ENCODE measurements around the gene DIP2A.

Gene DIP2A

DNA sequence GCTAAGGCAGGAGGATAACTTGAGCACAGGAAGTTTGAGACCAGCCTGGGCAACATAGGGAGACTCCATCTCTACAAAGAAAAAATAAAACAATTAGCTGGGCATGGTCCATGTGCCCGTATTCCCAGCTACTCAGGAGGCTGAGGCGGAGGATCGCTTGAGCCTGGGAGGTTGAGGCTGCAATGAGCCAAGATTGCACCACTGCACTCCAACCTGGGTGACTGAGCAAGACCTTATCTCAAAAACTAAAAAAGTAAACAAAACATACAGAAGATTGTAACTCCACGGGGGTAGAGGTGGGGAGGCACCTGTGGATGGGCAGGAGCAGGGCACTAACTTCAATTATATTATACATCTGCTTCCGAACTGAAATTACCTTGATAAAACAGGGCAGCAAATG lies 141.6 kb downstream of the DIP2A start:
- Histone ChIP-seq H3K4me3 (ENCODE audit: low read depth in 1 of 2, low read length in 2 of 2) (no peak overlapping the region), H3K4me1 (ENCODE audit: control insufficient read depth in 1 of 2, insufficient read depth in 2 of 2, low read length in 2 of 2) (peaks cover 0 to 3% of the 10 kb centered on the region in 2 donors), H3K36me3 (ENCODE audit: control insufficient read depth in 1 of 2, insufficient read depth in 2 of 2, low read length in 2 of 2) (no peaks in the 10 kb centered on the region), H3K9ac (ENCODE audit: low read depth in 1 of 2, low read length in 2 of 2) (no peak overlapping the region), H3K9me3 (ENCODE audit: control insufficient read depth in 1 of 2, low read length in 2 of 2) (no peaks in the 10 kb centered on the region), H3K27ac (ENCODE audit: low read depth, low read length) (no peak overlapping the region), H3K27me3 (ENCODE audit: control insufficient read depth in 1 of 2, insufficient read depth in 2 of 2, low read length in 2 of 2) (no peaks in the 10 kb centered on the region)

DNA sequence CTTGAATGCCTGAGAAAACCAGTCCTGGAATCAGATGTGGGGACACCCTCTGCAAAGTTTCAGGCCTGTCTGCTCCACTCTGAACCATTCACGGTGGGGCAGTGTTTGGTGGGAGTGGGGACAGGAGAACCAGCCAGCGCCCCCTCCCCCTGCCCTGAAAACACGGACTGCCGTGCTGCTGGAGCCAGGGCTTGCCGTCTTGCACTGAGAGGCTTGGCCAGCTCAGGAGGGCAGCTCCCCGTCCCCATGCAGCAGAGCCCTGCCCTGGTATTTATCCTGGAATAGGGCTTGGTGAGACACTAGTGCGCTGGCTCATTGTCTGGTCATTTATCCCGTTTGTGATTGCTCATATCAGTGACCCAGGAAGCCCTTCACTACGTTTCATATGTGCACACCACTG lies 142.3 kb downstream of the DIP2A start:
- Histone ChIP-seq H3K27ac (ENCODE audit: low read depth, low read length) (no peak overlapping the region), H3K36me3 (ENCODE audit: control insufficient read depth in 1 of 2, insufficient read depth in 2 of 2, low read length in 2 of 2) (no peaks in the 10 kb centered on the region), H3K27me3 (ENCODE audit: control insufficient read depth in 1 of 2, insufficient read depth in 2 of 2, low read length in 2 of 2) (no peaks in the 10 kb centered on the region), H3K4me3 (ENCODE audit: low read depth in 1 of 2, low read length in 2 of 2) (no peak overlapping the region), H3K4me1 (ENCODE audit: control insufficient read depth in 1 of 2, insufficient read depth in 2 of 2, low read length in 2 of 2) (peaks cover 0 to 7% of the 10 kb centered on the region in 2 donors), H3K9ac (ENCODE audit: low read depth in 1 of 2, low read length in 2 of 2) (no peak overlapping the region), H3K9me3 (ENCODE audit: control insufficient read depth in 1 of 2, low read length in 2 of 2) (no peaks in the 10 kb centered on the region)

DNA sequence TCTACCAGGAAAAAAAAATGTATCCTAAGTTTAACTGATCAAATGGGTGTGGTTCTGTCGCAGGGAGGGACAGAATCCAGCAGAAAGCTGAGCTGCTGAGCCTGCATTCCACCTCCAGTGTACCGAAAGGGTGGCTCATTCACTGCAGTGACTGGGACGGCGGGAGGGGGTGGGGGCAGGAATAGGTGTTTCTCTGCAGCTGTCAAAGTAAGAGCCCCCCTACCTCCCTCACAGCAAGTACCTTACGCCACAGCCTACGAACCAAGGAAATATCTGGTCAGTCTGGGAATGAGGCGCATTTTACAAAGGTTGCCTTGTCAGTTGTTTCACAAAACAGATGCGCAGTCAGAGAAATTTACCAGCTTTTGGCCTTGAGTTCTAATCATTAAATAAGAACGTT lies 144.5 kb downstream of the DIP2A start:
- Histone ChIP-seq H3K9me3 (ENCODE audit: control insufficient read depth in 1 of 2, low read length in 2 of 2) (no peaks in the 10 kb centered on the region), H3K27ac (ENCODE audit: low read depth, low read length) (no peak overlapping the region), H3K4me1 (ENCODE audit: control insufficient read depth in 1 of 2, insufficient read depth in 2 of 2, low read length in 2 of 2) (peaks cover 7 to 15% of the 10 kb centered on the region in 2 donors), H3K9ac (ENCODE audit: low read depth in 1 of 2, low read length in 2 of 2) (no peak overlapping the region), H3K36me3 (ENCODE audit: control insufficient read depth in 1 of 2, insufficient read depth in 2 of 2, low read length in 2 of 2) (no peaks in the 10 kb centered on the region), H3K27me3 (ENCODE audit: control insufficient read depth in 1 of 2, insufficient read depth in 2 of 2, low read length in 2 of 2) (no peaks in the 10 kb centered on the region), H3K4me3 (ENCODE audit: low read depth in 1 of 2, low read length in 2 of 2) (no peak overlapping the region)

DNA sequence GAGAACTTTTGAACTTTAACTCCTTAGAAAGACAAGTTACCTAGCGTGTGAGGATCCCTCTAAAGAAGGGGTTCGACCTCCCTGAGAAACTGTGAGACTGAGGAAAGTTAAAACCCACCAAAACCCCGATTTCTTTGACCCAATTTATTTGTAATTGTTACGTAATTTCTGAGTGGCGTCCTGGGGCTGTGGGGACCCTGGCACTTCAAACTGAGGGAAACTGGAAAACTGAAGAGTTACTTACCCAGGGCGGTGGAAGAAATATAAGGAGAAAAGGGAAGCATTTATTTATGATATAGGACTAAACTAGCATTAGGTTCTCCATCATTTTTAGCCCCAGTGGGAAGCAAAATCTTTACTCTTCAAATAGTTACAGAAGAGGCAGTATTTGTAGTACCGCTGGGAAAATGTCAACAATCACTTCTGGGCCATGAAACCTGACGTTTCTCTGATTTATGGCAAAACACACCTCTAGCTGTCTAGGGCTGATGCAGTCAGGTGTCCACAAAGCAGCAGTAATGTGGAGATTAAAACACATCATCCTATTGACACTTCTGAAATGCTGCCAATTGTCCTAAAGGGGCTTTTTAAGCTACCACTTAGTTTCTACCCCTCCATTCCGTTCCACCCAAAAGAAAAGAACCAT lies 145.8 kb downstream of the DIP2A start:
- Histone ChIP-seq H3K9ac (ENCODE audit: low read depth in 1 of 2, low read length in 2 of 2) (no peak overlapping the region), H3K4me1 (ENCODE audit: control insufficient read depth in 1 of 2, insufficient read depth in 2 of 2, low read length in 2 of 2) (peaks cover 7 to 15% of the 10 kb centered on the region in 2 donors), H3K27me3 (ENCODE audit: control insufficient read depth in 1 of 2, insufficient read depth in 2 of 2, low read length in 2 of 2) (no peaks in the 10 kb centered on the region), H3K27ac (ENCODE audit: low read depth, low read length) (no peak overlapping the region), H3K9me3 (ENCODE audit: control insufficient read depth in 1 of 2, low read length in 2 of 2) (no peaks in the 10 kb centered on the region), H3K36me3 (ENCODE audit: control insufficient read depth in 1 of 2, insufficient read depth in 2 of 2, low read length in 2 of 2) (no peaks in the 10 kb centered on the region), H3K4me3 (ENCODE audit: low read depth in 1 of 2, low read length in 2 of 2) (no peak overlapping the region)

DNA sequence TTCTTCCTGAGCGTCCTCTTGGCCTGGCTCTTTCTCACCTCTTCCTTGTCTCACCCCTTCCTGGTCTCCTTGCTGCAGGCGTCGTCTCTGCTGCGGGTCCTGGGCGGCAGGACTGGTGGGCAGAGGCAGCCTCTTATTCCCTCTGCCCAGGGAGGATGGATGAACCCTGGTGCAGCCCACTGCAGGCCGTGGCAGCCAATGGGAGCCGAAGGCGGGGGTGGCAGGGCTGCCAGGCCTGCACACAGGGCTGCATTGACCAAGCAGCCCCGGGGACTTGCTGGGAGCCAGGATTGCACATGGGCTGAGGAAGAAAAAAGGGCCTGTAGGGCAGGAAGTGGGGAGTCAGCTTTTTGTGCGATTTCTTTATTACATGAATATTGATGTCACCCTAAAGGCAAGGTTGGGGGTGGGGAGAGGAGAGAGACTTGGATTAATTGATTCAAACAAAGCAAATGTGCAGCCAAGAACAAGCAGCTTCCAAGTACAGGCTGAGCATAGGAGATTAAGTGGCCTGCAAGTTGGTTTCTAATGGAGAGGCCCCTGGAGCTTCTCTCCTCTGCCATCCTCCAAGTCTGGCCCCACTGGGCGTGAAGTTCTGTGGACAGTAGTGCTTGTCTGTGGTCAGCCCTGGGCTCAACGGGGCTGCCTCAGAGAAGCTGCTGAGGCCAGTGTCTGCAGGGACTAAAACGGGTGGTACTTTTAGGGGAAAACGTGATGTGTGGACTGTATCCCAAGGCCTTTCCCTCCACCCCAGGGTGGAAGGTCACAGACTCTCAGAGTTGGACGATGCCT lies 146.5 kb downstream of the DIP2A start, which contains the start of gene S100B:
TSS of gene S100B (minus strand) at position 108 of the 792 bp plus-strand sequence. CDS start 2,667 bp downstream, outside the sequence.
- H3K9me3 ChIP-seq (ENCODE audit: control insufficient read depth in 1 of 2, low read length in 2 of 2): no peaks in the 10 kb centered on the region
- no peaks in the 10 kb centered on the region for H3K27me3 ChIP-seq (ENCODE audit: control insufficient read depth in 1 of 2, insufficient read depth in 2 of 2, low read length in 2 of 2)
- no peaks in the 10 kb centered on the region for H3K36me3 ChIP-seq (ENCODE audit: control insufficient read depth in 1 of 2, insufficient read depth in 2 of 2, low read length in 2 of 2)
- peak within 1 kb of the TSS; percentile 2 for H3K27ac ChIP-seq (ENCODE audit: low read depth, low read length)
- no peak within 1 kb of the TSS for H3K4me3 ChIP-seq (ENCODE audit: low read depth in 1 of 2, low read length in 2 of 2)
- H3K4me1 ChIP-seq (ENCODE audit: control insufficient read depth in 1 of 2, insufficient read depth in 2 of 2, low read length in 2 of 2): peaks cover 7 to 15% of the 10 kb centered on the region in 2 donors
- H3K9ac ChIP-seq (ENCODE audit: low read depth in 1 of 2, low read length in 2 of 2): no peak within 1 kb of the TSS

DNA sequence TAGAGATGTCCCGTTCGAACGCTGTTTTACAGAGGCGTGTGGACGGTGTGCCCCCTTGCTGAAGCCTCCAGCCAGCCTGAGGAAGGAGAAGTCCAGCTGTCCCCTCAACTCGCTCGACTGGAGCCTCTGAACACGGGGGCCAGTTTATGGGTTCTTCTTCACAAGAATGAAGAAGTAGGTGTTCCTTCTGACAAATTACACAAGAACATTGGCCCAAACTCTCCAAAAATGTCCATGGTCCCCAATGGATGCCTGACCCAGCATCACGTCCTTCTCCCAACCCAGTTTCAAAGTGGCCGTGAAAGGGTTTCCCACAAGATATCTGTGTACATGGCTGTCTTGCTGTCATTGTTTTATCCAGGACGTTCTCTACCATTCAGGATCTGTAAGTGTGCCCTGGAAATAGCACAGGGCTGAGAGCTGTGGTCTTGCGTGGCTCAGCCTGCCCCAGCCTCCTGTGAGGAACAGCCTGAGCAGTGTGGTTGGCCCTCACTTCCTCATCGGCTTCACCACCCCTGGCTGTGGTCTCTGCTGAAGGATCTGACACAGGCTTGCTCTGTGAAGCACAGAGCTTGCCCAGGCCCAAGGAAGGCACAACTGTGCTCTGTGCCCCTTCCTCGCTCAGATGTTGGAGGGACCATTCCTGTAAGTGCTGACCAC lies 147.2 kb downstream of the DIP2A start:
- no peak overlapping the region for H3K4me3 ChIP-seq (ENCODE audit: low read depth in 1 of 2, low read length in 2 of 2)
- H3K9ac ChIP-seq (ENCODE audit: low read depth in 1 of 2, low read length in 2 of 2): no peak overlapping the region
- H3K27ac ChIP-seq (ENCODE audit: low read depth, low read length): peak overlapping the region; percentile 2

DNA sequence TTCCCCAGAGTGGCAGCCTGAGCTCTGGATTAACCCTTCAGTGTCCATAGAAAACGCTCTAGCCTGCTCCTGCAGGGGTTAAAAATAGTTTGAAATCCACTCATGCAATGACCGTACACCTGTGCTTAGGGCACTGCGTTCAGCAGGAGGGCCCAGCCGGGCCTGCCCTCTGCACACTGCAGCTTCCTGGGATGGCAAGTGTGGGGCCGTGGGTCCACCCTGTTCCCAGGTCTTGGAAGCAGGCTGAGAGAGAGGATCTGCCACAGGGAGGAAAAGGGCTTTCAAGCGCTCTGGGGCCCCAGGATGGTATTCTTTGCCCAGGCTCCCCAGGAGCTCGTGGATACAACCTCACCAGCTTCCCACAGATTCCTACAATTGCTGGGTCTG lies 147.7 kb downstream of the DIP2A start:
- peak overlapping the region; percentile 2 for H3K27ac ChIP-seq (ENCODE audit: low read depth, low read length)
- peaks cover 7 to 15% of the 10 kb centered on the region in 2 donors for H3K4me1 ChIP-seq (ENCODE audit: control insufficient read depth in 1 of 2, insufficient read depth in 2 of 2, low read length in 2 of 2)
- H3K27me3 ChIP-seq (ENCODE audit: control insufficient read depth in 1 of 2, insufficient read depth in 2 of 2, low read length in 2 of 2): no peaks in the 10 kb centered on the region
- peaks cover 0 to 5% of the 10 kb centered on the region in 2 donors for H3K9me3 ChIP-seq (ENCODE audit: control insufficient read depth in 1 of 2, low read length in 2 of 2)
- H3K4me3 ChIP-seq (ENCODE audit: low read depth in 1 of 2, low read length in 2 of 2): no peak overlapping the region
- H3K9ac ChIP-seq (ENCODE audit: low read depth in 1 of 2, low read length in 2 of 2): no peak overlapping the region
- H3K36me3 ChIP-seq (ENCODE audit: control insufficient read depth in 1 of 2, insufficient read depth in 2 of 2, low read length in 2 of 2): no peaks in the 10 kb centered on the region

More for the DNA sequence above, 147.2 kb downstream of the DIP2A start:
- H3K36me3 ChIP-seq (ENCODE audit: control insufficient read depth in 1 of 2, insufficient read depth in 2 of 2, low read length in 2 of 2): no peaks in the 10 kb centered on the region
- peaks cover 7 to 15% of the 10 kb centered on the region in 2 donors for H3K4me1 ChIP-seq (ENCODE audit: control insufficient read depth in 1 of 2, insufficient read depth in 2 of 2, low read length in 2 of 2)
- H3K27me3 ChIP-seq (ENCODE audit: control insufficient read depth in 1 of 2, insufficient read depth in 2 of 2, low read length in 2 of 2): no peaks in the 10 kb centered on the region
- peaks cover 0 to 5% of the 10 kb centered on the region in 2 donors for H3K9me3 ChIP-seq (ENCODE audit: control insufficient read depth in 1 of 2, low read length in 2 of 2)

DNA sequence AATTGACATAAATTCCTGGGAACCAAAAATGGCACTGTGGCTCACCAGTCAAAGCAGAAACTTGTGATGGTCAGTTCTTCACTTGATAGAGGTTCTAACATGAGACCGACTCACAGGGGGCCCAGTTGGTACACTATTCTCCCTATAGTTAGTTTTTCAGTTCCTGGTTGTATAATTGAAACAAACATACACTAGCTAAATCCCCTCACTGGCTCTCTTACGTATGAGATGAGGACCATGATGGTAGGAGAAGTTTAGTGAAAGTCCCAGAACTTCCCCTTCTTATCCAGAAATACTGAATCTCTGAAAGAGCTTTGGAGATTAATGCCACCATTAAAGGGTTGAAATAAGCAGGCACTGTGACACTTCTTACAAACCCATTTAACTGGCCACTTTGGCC lies 148.9 kb downstream of the DIP2A start:
- Histone ChIP-seq H3K36me3 (ENCODE audit: control insufficient read depth in 1 of 2, insufficient read depth in 2 of 2, low read length in 2 of 2) (no peaks in the 10 kb centered on the region), H3K27me3 (ENCODE audit: control insufficient read depth in 1 of 2, insufficient read depth in 2 of 2, low read length in 2 of 2) (no peaks in the 10 kb centered on the region), H3K9me3 (ENCODE audit: control insufficient read depth in 1 of 2, low read length in 2 of 2) (peaks cover 0 to 5% of the 10 kb centered on the region in 2 donors), H3K4me1 (ENCODE audit: control insufficient read depth in 1 of 2, insufficient read depth in 2 of 2, low read length in 2 of 2) (peaks cover 7 to 15% of the 10 kb centered on the region in 2 donors), H3K4me3 (ENCODE audit: low read depth in 1 of 2, low read length in 2 of 2) (no peak overlapping the region), H3K9ac (ENCODE audit: low read depth in 1 of 2, low read length in 2 of 2) (no peak overlapping the region), H3K27ac (ENCODE audit: low read depth, low read length) (no peak overlapping the region)

DNA sequence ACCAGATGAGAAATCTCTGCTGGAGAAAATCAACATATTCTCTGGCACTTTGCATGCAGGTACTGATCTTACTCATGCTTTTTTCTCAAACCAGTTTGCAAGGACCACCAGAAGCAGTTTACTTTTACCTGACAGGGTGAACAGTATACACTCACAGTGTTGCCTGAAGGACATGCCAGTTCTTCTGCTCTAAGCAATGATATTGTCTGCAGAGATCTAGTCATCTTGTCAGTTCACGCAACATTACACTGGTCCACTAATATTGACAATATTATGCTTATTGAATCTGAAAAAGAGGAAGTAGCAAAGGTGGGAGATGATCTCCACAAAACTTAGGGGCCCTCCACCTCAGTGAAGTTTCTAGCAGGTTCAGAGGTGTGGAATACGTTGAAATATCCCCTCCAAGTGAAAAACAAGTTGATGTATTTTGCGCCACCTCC lies 150.0 kb downstream of the DIP2A start:
- no peak overlapping the region for H3K27ac ChIP-seq (ENCODE audit: low read depth, low read length)
- no peak overlapping the region for H3K4me3 ChIP-seq (ENCODE audit: low read depth in 1 of 2, low read length in 2 of 2)
- H3K9me3 ChIP-seq (ENCODE audit: control insufficient read depth in 1 of 2, low read length in 2 of 2): peaks cover 0 to 5% of the 10 kb centered on the region in 2 donors
- H3K9ac ChIP-seq (ENCODE audit: low read depth in 1 of 2, low read length in 2 of 2): no peak overlapping the region
- no peaks in the 10 kb centered on the region for H3K36me3 ChIP-seq (ENCODE audit: control insufficient read depth in 1 of 2, insufficient read depth in 2 of 2, low read length in 2 of 2)
- peaks cover 7 to 15% of the 10 kb centered on the region in 2 donors for H3K4me1 ChIP-seq (ENCODE audit: control insufficient read depth in 1 of 2, insufficient read depth in 2 of 2, low read length in 2 of 2)
- H3K27me3 ChIP-seq (ENCODE audit: control insufficient read depth in 1 of 2, insufficient read depth in 2 of 2, low read length in 2 of 2): no peaks in the 10 kb centered on the region
